Left cardiac atrium (tissue), 2 donors: ENCODE data around the gene PLA2G4F. TPM values are rescaled to one million over a fixed set of nuclear protein-coding genes. Genes with fewer than 3 reads are reported as not detected.

Source experiments
- microRNA-seq, 2 donors: library from miRNA; unstranded; fragments of <30 nt; microRNA quantifications; one replicate each; pipeline ENCODE4 v1.2.0, GENCODE V29; 2020
- total RNA-seq, 2 donors: library from RNA; stranded (reverse); fragmentation: NEBNext Ultra II Directional; extraction: Animal tissue kit (Norgen Biotek cat#: 25700); gene quantifications; one replicate each; pipeline ENCODE4 v1.2.1, GENCODE V29; 2021
- donor health status: DM: no; HTN: yes; CAD: no; lungs with severe emphysema.
- donor health status: DM: yes; HTN: yes; CAD: no.

PLA2G4F gene
- total RNA-seq, 2 donors from 2014 or later, result 1.5 TPM; not detected in 1

Small RNAs within 50 kb of the gene (microRNA-seq; reads per million reads assigned to microRNA genes)
- 22.3 to 23.6 reads per million in 2 donors for gene MIR627

Other genes with a start within 250 kb of the PLA2G4F start
- 10 to 100 TPM; 34.0 to 42.1 TPM for gene EHD4, start 184.1 kb downstream of the PLA2G4F start, total RNA-seq
- under 1 TPM in 1 of 2 donors, not detected in 1; 0.16 TPM for gene PLA2G4E, start 135.6 kb downstream of the PLA2G4F start, total RNA-seq
- gene PLA2G4D, start 62.1 kb downstream of the PLA2G4F start, total RNA-seq, result not detected
- gene VPS39, start 51.7 kb upstream of the PLA2G4F start, total RNA-seq, result 10 to 100 TPM; 39.1 to 39.2 TPM
- gene GANC, start 116.6 kb upstream of the PLA2G4F start, total RNA-seq, result 10 to 100 TPM; 15.2 to 18.0 TPM
- gene TMEM87A, start 116.8 kb upstream of the PLA2G4F start, total RNA-seq, result 10 to 100 TPM; 19.9 to 28.3 TPM
- 10 to 100 TPM in 1 of 2 donors, 1 to 10 TPM in 1; 8.7 to 10.6 TPM for gene CAPN3, start 202.9 kb upstream of the PLA2G4F start, total RNA-seq